Liver (tissue), 9 donors: Measurements from ENCODE around the gene SMIM36. TPM values are rescaled to one million over a fixed set of nuclear protein-coding genes. Genes with fewer than 3 reads are reported as not detected.
A peak's percentile ranks its signal among the peaks of the same experiment; 100 is the strongest.

Experiments
- DNase-seq: peaks from one replicate; pipeline ENCODE4 v3.0.0-alpha.2; 2017; ENCODE audit warnings: low spot score
- H3K27ac ChIP-seq, 2 donors: one replicate each; pipeline ENCODE4 v1.7.0; 2013; ENCODE audit warnings: inconsistent platforms in 2 of 2, low read length in 2 of 2, control low read depth in 1 of 2, low read depth in 1 of 2, mild to moderate bottlenecking in 1 of 2
- H3K27me3 ChIP-seq, 4 donors: one replicate each; pipeline versions ENCODE4 v1.6.1 to v1.7.0; 2013; ENCODE audit warnings: low read length in 3 of 4, inconsistent platforms in 1 of 4, mild to moderate bottlenecking in 1 of 4, moderate library complexity in 1 of 4; ENCODE audit not compliant: control insufficient read depth in 4 of 4, insufficient read depth in 4 of 4
- H3K36me3 ChIP-seq, 4 donors: one replicate each; pipeline versions ENCODE4 v1.6.1 to v1.7.0; 2013; ENCODE audit warnings: low read length in 3 of 4, mild to moderate bottlenecking in 3 of 4, low read depth in 1 of 4, moderate library complexity in 1 of 4; ENCODE audit not compliant: control insufficient read depth in 4 of 4, insufficient read depth in 3 of 4
- H3K4me1 ChIP-seq, 4 donors: one replicate each; pipeline versions ENCODE4 v1.6.1 to v1.7.0; 2013; ENCODE audit warnings: low read length in 3 of 4, mild to moderate bottlenecking in 3 of 4, moderate library complexity in 1 of 4; ENCODE audit not compliant: control insufficient read depth in 4 of 4, insufficient read depth in 4 of 4
- H3K4me3 ChIP-seq, 3 donors: one replicate each; pipeline versions ENCODE4 v1.6.1 to v1.7.0; 2013; ENCODE audit warnings: low read length in 3 of 3, control low read depth in 1 of 3, low read depth in 1 of 3, mild to moderate bottlenecking in 1 of 3
- H3K9ac ChIP-seq, 2 donors: one replicate each; pipeline ENCODE4 v1.7.0; 2013; ENCODE audit warnings: low read length in 2 of 2, mild to moderate bottlenecking in 2 of 2, moderate library complexity in 2 of 2, control low read depth in 1 of 2, low read depth in 1 of 2
- H3K9me3 ChIP-seq, 4 donors: one replicate each; pipeline versions ENCODE4 v1.6.1 to v1.7.0; 2013; ENCODE audit warnings: low read length in 3 of 4; ENCODE audit not compliant: control insufficient read depth in 4 of 4
- EGR1 ChIP-seq, 2 donors: IDR thresholded peaks; 2 replicates each; pipeline ENCODE4 v1.6.1; 2016 to 2018; ENCODE audit warnings: antibody characterized with exemption in 2 of 2, low read depth in 2 of 2
- FOXA1 ChIP-seq: IDR thresholded peaks from 2 replicates; pipeline ENCODE4 v1.6.1; 2016; ENCODE audit warnings: antibody characterized with exemption
- FOXA2 ChIP-seq: IDR thresholded peaks from 2 replicates; pipeline ENCODE4 v1.6.1; 2016; ENCODE audit warnings: antibody characterized with exemption
- GABPA ChIP-seq, 2 donors: IDR thresholded peaks in 1 of 2; conservative IDR thresholded peaks in 1 of 2; 2 replicates each; pipeline ENCODE4 v1.6.1; 2016; ENCODE audit warnings: antibody characterized with exemption in 2 of 2, mild to moderate bottlenecking in 1 of 2, moderate library complexity in 1 of 2
- HNF4A ChIP-seq, 2 donors: conservative IDR thresholded peaks; 2 replicates each; pipeline ENCODE4 v1.6.1; 2016; ENCODE audit warnings: antibody characterized with exemption in 2 of 2, mild to moderate bottlenecking in 2 of 2
- HNF4G ChIP-seq: IDR thresholded peaks from 2 replicates; pipeline ENCODE4 v1.6.1; 2016; ENCODE audit warnings: antibody characterized with exemption
- JUND ChIP-seq, 2 donors: IDR thresholded peaks; 2 replicates each; pipeline ENCODE4 v1.6.1; 2016; ENCODE audit warnings: antibody characterized with exemption in 2 of 2
- NR2F2 ChIP-seq: IDR thresholded peaks from 2 replicates; pipeline ENCODE4 v1.6.1; 2016; ENCODE audit warnings: antibody characterized with exemption
- RAD21 ChIP-seq, 2 donors: IDR thresholded peaks; 2 replicates each; pipeline ENCODE4 v1.6.1; 2016; ENCODE audit warnings: antibody characterized with exemption in 2 of 2, mild to moderate bottlenecking in 2 of 2
- RXRA ChIP-seq, 2 donors: IDR thresholded peaks; 2 replicates each; pipeline ENCODE4 v1.6.1; 2017 to 2018; ENCODE audit warnings: antibody characterized with exemption in 2 of 2, mild to moderate bottlenecking in 1 of 2
- SP1 ChIP-seq: IDR thresholded peaks from 2 replicates; pipeline ENCODE4 v1.6.1; 2018; ENCODE audit warnings: antibody characterized with exemption, mild to moderate bottlenecking
- TAF1 ChIP-seq: conservative IDR thresholded peaks from 2 replicates; pipeline ENCODE4 v1.6.1; 2016; ENCODE audit warnings: antibody characterized with exemption, mild to moderate bottlenecking
- YY1 ChIP-seq: IDR thresholded peaks from 2 replicates; pipeline ENCODE4 v1.6.1; 2016; ENCODE audit warnings: antibody characterized with exemption, mild to moderate bottlenecking
- WGBS: extraction: QIAGEN DNeasy Blood & Tissue Kit; methylation state at CpG from one replicate; pipeline ENCODE4 v1.1.7; 2013; 5-methylcytosine and 5-hydroxymethylcytosine counted together
- polyA plus RNA-seq, 2 donors: library from polyadenylated mRNA; stranded (reverse) in 1 of 2; unstranded in 1 of 2; fragments of 200-250 nt in 1 of 2; fragments of >200 nt in 1 of 2; fragmentation: Nextera tagmentation in 1 of 2; extraction: Ambion mirVana in 1 of 2; gene quantifications; one replicate each; pipeline versions ENCODE4 v1.2.1 to v1.2.3, GENCODE V29; 2013 to 2015
- total RNA-seq, 2 donors: library from RNA; depleted of rRNA; stranded (reverse); fragments of >200 nt; gene quantifications; one replicate each; pipeline ENCODE4 v1.2.3, GENCODE V29; 2014
- TF ChIP-seq, protein P1 (sequence below): IDR thresholded peaks from 2 replicates; pipeline ENCODE4 v1.6.1; 2016; ENCODE audit warnings: antibody characterized with exemption
- TF ChIP-seq, protein P2 (sequence below): fragments of 150-350 bp; IDR thresholded peaks from 2 replicates; pipeline ENCODE4 v1.5.1; 2017; ENCODE audit warnings: improper control_type of control experiment, low read depth, low read length; ENCODE audit not compliant: missing input control
- TF ChIP-seq, protein P3 (sequence below): IDR thresholded peaks from 2 replicates; pipeline ENCODE4 v1.6.1; 2016; ENCODE audit warnings: antibody characterized with exemption, mild to moderate bottlenecking
- donor health status: healthy.
- donor health status: healthy.
- donor health status: healthy.
- donor health status: healthy.
- donor health status: healthy.

The SMIM36 gene
- total and polyA plus RNA-seq, 4 donors: not detected

DNA sequence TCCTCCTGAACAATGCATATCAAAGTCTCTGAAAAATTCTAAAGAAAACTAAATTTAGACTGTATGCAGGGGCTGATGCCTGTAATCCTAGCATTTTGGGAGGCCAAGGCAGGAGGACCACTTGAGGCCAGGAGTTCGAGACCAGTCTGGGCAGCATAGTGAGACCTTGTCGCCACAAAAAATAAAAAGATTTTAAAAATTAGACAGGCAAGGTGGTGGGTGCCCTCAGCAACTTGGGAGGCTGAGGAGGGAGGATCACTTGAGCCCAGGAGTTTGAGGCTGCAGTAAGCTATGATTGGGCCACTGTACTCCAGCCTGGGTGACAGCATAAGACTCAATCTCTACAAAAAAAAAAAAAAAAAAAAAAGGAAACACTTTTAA is 59.5 kb downstream of the SMIM36 start:
- Histone ChIP-seq H3K9ac (peak overlapping the region in 1 of 2 donors; percentile 17), H3K27me3 (no peaks in the 10 kb centered on the region), H3K36me3 (no peaks in the 10 kb centered on the region), H3K4me3 (no peak overlapping the region), H3K4me1 (peaks cover 7 to 26% (median 14%) of the 10 kb centered on the region in 4 donors), H3K9me3 (no peaks in the 10 kb centered on the region), H3K27ac (peak overlapping the region; percentile 87 to 90)
- no peak for TF ChIP-seq HNF4A (conservative IDR thresholded peaks at IDR 0.05)
- TF ChIP-seq JUND (IDR thresholded peaks at IDR 0.05): no peak
- no peak for TF ChIP-seq TAF1
- TF ChIP-seq SP1: no peak
- TF ChIP-seq RXRA (IDR thresholded peaks at IDR 0.05): no peak
- no peak for TF ChIP-seq GABPA (IDR thresholded peaks at IDR 0.05 in 1 of 2, conservative IDR thresholded peaks at IDR 0.05 in 1 of 2)
- TF ChIP-seq NR2F2: no peak
- TF ChIP-seq FOXA2: no peak
- TF ChIP-seq YY1: no peak
- no peak for TF ChIP-seq HNF4G
- TF ChIP-seq RAD21 (IDR thresholded peaks at IDR 0.05): no peak
- TF ChIP-seq, protein P1, sequence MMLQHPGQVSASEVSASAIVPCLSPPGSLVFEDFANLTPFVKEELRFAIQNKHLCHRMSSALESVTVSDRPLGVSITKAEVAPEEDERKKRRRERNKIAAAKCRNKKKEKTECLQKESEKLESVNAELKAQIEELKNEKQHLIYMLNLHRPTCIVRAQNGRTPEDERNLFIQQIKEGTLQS: no peak
- TF ChIP-seq EGR1 (IDR thresholded peaks at IDR 0.05; ENCODE audit: low read depth in 2 of 2): no peak
- TF ChIP-seq, protein P2, sequence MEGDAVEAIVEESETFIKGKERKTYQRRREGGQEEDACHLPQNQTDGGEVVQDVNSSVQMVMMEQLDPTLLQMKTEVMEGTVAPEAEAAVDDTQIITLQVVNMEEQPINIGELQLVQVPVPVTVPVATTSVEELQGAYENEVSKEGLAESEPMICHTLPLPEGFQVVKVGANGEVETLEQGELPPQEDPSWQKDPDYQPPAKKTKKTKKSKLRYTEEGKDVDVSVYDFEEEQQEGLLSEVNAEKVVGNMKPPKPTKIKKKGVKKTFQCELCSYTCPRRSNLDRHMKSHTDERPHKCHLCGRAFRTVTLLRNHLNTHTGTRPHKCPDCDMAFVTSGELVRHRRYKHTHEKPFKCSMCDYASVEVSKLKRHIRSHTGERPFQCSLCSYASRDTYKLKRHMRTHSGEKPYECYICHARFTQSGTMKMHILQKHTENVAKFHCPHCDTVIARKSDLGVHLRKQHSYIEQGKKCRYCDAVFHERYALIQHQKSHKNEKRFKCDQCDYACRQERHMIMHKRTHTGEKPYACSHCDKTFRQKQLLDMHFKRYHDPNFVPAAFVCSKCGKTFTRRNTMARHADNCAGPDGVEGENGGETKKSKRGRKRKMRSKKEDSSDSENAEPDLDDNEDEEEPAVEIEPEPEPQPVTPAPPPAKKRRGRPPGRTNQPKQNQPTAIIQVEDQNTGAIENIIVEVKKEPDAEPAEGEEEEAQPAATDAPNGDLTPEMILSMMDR: no peak
- no peak for TF ChIP-seq FOXA1
- TF ChIP-seq, protein P3, sequence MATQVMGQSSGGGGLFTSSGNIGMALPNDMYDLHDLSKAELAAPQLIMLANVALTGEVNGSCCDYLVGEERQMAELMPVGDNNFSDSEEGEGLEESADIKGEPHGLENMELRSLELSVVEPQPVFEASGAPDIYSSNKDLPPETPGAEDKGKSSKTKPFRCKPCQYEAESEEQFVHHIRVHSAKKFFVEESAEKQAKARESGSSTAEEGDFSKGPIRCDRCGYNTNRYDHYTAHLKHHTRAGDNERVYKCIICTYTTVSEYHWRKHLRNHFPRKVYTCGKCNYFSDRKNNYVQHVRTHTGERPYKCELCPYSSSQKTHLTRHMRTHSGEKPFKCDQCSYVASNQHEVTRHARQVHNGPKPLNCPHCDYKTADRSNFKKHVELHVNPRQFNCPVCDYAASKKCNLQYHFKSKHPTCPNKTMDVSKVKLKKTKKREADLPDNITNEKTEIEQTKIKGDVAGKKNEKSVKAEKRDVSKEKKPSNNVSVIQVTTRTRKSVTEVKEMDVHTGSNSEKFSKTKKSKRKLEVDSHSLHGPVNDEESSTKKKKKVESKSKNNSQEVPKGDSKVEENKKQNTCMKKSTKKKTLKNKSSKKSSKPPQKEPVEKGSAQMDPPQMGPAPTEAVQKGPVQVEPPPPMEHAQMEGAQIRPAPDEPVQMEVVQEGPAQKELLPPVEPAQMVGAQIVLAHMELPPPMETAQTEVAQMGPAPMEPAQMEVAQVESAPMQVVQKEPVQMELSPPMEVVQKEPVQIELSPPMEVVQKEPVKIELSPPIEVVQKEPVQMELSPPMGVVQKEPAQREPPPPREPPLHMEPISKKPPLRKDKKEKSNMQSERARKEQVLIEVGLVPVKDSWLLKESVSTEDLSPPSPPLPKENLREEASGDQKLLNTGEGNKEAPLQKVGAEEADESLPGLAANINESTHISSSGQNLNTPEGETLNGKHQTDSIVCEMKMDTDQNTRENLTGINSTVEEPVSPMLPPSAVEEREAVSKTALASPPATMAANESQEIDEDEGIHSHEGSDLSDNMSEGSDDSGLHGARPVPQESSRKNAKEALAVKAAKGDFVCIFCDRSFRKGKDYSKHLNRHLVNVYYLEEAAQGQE: no peak
- DNase-seq: no peak
- 95% methylated on average over 2 of the region's 2 CpGs for WGBS

DNA sequence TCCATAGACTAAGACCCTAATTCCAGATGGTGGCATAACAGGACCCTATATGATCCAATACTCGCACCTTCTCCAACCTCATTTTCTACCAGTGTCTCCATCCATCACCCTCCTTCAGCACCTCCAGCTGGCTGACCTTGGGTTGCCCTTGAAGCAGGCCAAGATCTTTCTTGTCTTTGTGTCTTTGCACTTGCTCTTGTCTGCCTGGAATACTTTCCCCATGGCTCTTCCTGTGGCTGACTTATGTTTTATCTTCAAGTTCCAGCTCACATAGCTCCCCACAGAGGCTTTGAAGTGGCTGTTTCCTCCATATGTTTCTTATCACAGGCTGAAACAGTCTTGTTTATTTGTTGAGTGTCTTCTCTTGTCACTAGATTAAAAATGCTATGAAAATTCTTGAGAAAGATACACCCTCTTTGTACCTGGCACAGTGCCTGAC is 60.0 kb downstream of the SMIM36 start:
- no peak for DNase-seq
- H3K27ac ChIP-seq: peak overlapping the region; percentile 87 to 90
- peaks cover 9 to 28% (median 17%) of the 10 kb centered on the region in 4 donors for H3K4me1 ChIP-seq

More for the DNA sequence above, 60.0 kb downstream of the SMIM36 start:
- no peaks in the 10 kb centered on the region for H3K9me3 ChIP-seq
- no peak overlapping the region for H3K9ac ChIP-seq
- 80% methylated on average over 1 of the region's 1 CpG for WGBS
- H3K4me3 ChIP-seq: no peak overlapping the region
- no peaks in the 10 kb centered on the region for H3K36me3 ChIP-seq
- H3K27me3 ChIP-seq: no peaks in the 10 kb centered on the region
- no peak for TF ChIP-seq GABPA (IDR thresholded peaks at IDR 0.05 in 1 of 2, conservative IDR thresholded peaks at IDR 0.05 in 1 of 2)
